ENCODE results near the gene CDH20. TPM values are rescaled to one million over a fixed set of nuclear protein-coding genes. Genes with fewer than 3 reads are reported as not detected.

Gene CDH20
- total RNA-seq, 2 experiments from 2014 or later = not detected

DNA sequence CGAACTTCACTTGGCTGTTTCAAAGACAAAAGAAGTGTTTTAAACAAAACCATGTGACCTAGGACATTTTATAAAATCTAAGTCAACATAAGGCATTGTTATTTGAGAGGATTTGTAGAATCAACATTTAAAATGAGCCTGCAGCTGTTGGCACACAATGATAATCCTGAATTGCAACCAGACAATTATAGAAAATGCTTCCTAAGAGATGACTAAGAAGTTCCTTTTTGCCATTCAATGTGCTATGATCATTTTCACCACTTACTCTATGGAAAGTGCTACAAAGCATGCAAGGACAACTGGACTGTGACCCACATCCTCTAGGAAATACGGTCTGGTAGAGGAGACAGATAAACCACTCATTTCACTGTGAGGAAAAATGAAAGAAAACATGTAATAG lies 246.4 kb downstream of the CDH20 start:
- H3K36me3 ChIP-seq (ENCODE audit: insufficient read depth, low read length) = no peaks in the 10 kb centered on the region
- CTCF ChIA-PET (ENCODE audit: unreplicated experiment) = interaction anchor here (0.6 kb wide), 1 partner anchor 1309 kb away, joined by 3 read pairs; no protein-coding TSS in a partner anchor
- intact Hi-C loops (cut with micrococcal nuclease; ENCODE audit: unreplicated experiment) = no loop called here
- H4K20me1 ChIP-seq (ENCODE audit: insufficient read depth, low read length) = no peaks in the 10 kb centered on the region
- no peak overlapping the region for H3K27ac ChIP-seq (ENCODE audit: low read depth, low read length, poor library complexity, severe bottlenecking)
- no peak for DNase-seq (ENCODE audit: low spot score)
- TF ChIP-seq EZH2phosphoT487 (IDR thresholded peaks at IDR 0.05; ENCODE audit: borderline replicate concordance, low read depth, low read length) = no peak
- TF ChIP-seq, protein P1, sequence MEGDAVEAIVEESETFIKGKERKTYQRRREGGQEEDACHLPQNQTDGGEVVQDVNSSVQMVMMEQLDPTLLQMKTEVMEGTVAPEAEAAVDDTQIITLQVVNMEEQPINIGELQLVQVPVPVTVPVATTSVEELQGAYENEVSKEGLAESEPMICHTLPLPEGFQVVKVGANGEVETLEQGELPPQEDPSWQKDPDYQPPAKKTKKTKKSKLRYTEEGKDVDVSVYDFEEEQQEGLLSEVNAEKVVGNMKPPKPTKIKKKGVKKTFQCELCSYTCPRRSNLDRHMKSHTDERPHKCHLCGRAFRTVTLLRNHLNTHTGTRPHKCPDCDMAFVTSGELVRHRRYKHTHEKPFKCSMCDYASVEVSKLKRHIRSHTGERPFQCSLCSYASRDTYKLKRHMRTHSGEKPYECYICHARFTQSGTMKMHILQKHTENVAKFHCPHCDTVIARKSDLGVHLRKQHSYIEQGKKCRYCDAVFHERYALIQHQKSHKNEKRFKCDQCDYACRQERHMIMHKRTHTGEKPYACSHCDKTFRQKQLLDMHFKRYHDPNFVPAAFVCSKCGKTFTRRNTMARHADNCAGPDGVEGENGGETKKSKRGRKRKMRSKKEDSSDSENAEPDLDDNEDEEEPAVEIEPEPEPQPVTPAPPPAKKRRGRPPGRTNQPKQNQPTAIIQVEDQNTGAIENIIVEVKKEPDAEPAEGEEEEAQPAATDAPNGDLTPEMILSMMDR (conservative IDR thresholded peaks at IDR 0.05; ENCODE audit: low read length) = no peak
- no peaks in the 10 kb centered on the region for H3K9me2 ChIP-seq (ENCODE audit: insufficient read depth, low read length)
- no peak overlapping the region for H3K4me2 ChIP-seq (ENCODE audit: low read length)
- no peak overlapping the region for H2AFZ ChIP-seq (ENCODE audit: low read length)
- H3K9me3 ChIP-seq (ENCODE audit: low read length) = no peaks in the 10 kb centered on the region
- H3K79me2 ChIP-seq (ENCODE audit: insufficient read depth, low read depth, low read length) = no peaks in the 10 kb centered on the region
- POLR2A ChIA-PET = no interaction called here
- H3K4me1 ChIP-seq (ENCODE audit: insufficient read depth, low read length, poor library complexity, severe bottlenecking) = no peaks in the 10 kb centered on the region
- no TSS peak for BruUV-seq (replicated peaks)
- no peak overlapping the region for H3K4me3 ChIP-seq (ENCODE audit: low read depth, low read length, poor library complexity, severe bottlenecking)

DNA sequence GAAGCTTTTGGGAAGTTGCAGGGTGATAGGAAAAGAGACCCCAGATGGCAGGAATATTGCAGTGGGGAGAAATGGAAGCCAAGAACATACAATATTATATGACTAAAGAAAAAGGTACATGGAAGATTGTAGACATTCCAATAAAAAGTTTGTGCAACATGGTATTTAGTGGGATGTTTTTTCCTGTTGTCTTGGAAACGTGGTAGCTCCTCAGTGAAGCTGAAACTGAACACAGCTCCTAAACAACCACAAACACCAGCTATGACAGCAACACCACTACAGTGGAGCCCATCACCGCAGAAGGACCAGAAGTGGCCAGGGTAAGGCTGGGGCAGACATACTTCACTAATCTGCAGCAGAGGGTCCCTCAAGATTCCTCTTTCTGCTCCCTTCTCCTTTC lies 246.8 kb downstream of the CDH20 start:
- H3K27ac ChIP-seq (ENCODE audit: low read depth, low read length, poor library complexity, severe bottlenecking) = no peak overlapping the region
- no peaks in the 10 kb centered on the region for H3K79me2 ChIP-seq (ENCODE audit: insufficient read depth, low read depth, low read length)
- no peaks in the 10 kb centered on the region for H3K9me3 ChIP-seq (ENCODE audit: low read length)
- no peaks in the 10 kb centered on the region for H3K4me1 ChIP-seq (ENCODE audit: insufficient read depth, low read length, poor library complexity, severe bottlenecking)
- H3K36me3 ChIP-seq (ENCODE audit: insufficient read depth, low read length) = no peaks in the 10 kb centered on the region
- H3K4me3 ChIP-seq (ENCODE audit: low read depth, low read length, poor library complexity, severe bottlenecking) = no peak overlapping the region
- BruUV-seq (replicated peaks) = no TSS peak
- intact Hi-C loops (cut with micrococcal nuclease; ENCODE audit: unreplicated experiment) = no loop called here
- H2AFZ ChIP-seq (ENCODE audit: low read length) = no peak overlapping the region
- POLR2A ChIA-PET = no interaction called here
- DNase-seq (ENCODE audit: low spot score) = no peak
- H4K20me1 ChIP-seq (ENCODE audit: insufficient read depth, low read length) = no peaks in the 10 kb centered on the region
- no peak overlapping the region for H3K4me2 ChIP-seq (ENCODE audit: low read length)
- TF ChIP-seq EZH2phosphoT487 (IDR thresholded peaks at IDR 0.05; ENCODE audit: borderline replicate concordance, low read depth, low read length) = no peak
- TF ChIP-seq, protein P1 (conservative IDR thresholded peaks at IDR 0.05; ENCODE audit: low read length) = no peak
- H3K9me2 ChIP-seq (ENCODE audit: insufficient read depth, low read length) = no peaks in the 10 kb centered on the region
- CTCF ChIA-PET (ENCODE audit: unreplicated experiment) = no interaction called here

DNA sequence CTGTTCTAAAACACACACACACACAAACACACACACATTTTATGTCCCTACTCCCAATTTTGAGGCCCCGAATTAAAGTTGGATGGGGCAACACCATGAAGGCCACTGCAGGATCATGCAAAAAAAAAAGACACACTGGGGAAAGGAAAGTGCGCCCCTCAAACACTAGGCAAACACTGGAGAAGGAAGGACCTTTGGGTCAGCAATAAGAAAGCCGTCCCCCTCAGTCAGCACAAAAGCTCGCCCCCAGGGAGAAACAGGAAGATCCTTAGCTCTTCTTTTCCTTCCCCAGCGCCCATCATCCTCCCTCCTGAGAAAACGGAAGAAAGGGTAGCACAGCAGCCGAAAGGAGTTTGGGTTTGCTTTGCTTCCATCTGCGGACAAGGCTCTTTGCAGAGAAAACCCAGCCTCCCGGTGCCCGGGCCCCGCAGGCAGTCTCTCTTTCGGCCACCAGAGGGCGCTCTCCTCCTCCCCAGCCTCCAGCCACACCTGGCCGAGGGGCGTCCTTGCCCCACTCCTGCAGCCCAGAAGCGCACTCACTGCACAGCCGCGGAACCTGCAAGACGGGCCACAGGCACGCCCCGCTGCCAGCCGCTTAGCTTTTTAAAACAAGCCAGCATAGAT lies 248.5 kb downstream of the CDH20 start:
- BruUV-seq (replicated peaks) = no TSS peak
- H3K36me3 ChIP-seq (ENCODE audit: insufficient read depth, low read length) = no peaks in the 10 kb centered on the region
- CTCF ChIA-PET (ENCODE audit: unreplicated experiment) = no interaction called here
- POLR2A ChIA-PET = interaction anchor here (0.6 kb wide), 1 partner anchor 99 kb away, joined by 3 read pairs; no protein-coding TSS in a partner anchor
- no peak overlapping the region for H2AFZ ChIP-seq (ENCODE audit: low read length)
- no peak for TF ChIP-seq EZH2phosphoT487 (IDR thresholded peaks at IDR 0.05; ENCODE audit: borderline replicate concordance, low read depth, low read length)
- TF ChIP-seq, protein P1 (conservative IDR thresholded peaks at IDR 0.05; ENCODE audit: low read length) = peak; percentile 76
- H3K79me2 ChIP-seq (ENCODE audit: insufficient read depth, low read depth, low read length) = no peaks in the 10 kb centered on the region
- H3K9me3 ChIP-seq (ENCODE audit: low read length) = no peaks in the 10 kb centered on the region
- H3K4me1 ChIP-seq (ENCODE audit: insufficient read depth, low read length, poor library complexity, severe bottlenecking) = no peaks in the 10 kb centered on the region
- H3K27ac ChIP-seq (ENCODE audit: low read depth, low read length, poor library complexity, severe bottlenecking) = no peak overlapping the region
- intact Hi-C loops (cut with micrococcal nuclease; ENCODE audit: unreplicated experiment) = no loop called here
- H4K20me1 ChIP-seq (ENCODE audit: insufficient read depth, low read length) = no peaks in the 10 kb centered on the region
- no peak overlapping the region for H3K4me2 ChIP-seq (ENCODE audit: low read length)
- H3K4me3 ChIP-seq (ENCODE audit: low read depth, low read length, poor library complexity, severe bottlenecking) = no peak overlapping the region
- peak; percentile 2 for DNase-seq (ENCODE audit: low spot score)
- no peaks in the 10 kb centered on the region for H3K9me2 ChIP-seq (ENCODE audit: insufficient read depth, low read length)
